ENCODE data around the gene MTMR3. TPM values are rescaled to one million over a fixed set of nuclear protein-coding genes. Genes with fewer than 3 reads are reported as not detected.

The MTMR3 gene
- total RNA-seq, 1 experiment from 2014 or later, result 27.0 TPM

- ChIA-PET CTCF (no interaction called here), POLR2A (no interaction called here), RAD21 (ENCODE audit: low non-redundant PET in 1 of 2, low total read pairs in 2 of 2, uncharacterized antibody in 2 of 2, unreplicated experiment in 2 of 2) (no interaction called here)
- no peak overlapping the region for H3K4me3 ChIP-seq (replicated peaks in 1 of 2; ENCODE audit: low read depth in 1 of 2, low read length in 2 of 2)
- H3K4me1 ChIP-seq (ENCODE audit: control insufficient read depth in 1 of 2, insufficient read depth in 2 of 2, low read length in 2 of 2), result no peaks in the 10 kb centered on the region
- H3K4me2 ChIP-seq (ENCODE audit: low read length), result no peak overlapping the region
- intact Hi-C loops (cut with micrococcal nuclease), result no loop called here
- H3K9me2 ChIP-seq (ENCODE audit: insufficient read depth), result no peaks in the 10 kb centered on the region
- H4K20me1 ChIP-seq (ENCODE audit: insufficient read depth), result no peaks in the 10 kb centered on the region
- BruUV-seq (replicated peaks), result no TSS peak
- no peaks in the 10 kb centered on the region for H3K27me3 ChIP-seq (ENCODE audit: insufficient read depth, low read length)
- no peaks in the 10 kb centered on the region for H3K9me3 ChIP-seq (ENCODE audit: control insufficient read depth in 1 of 2, insufficient read depth in 1 of 2, low read depth in 1 of 2, low read length in 2 of 2)
- TF ChIP-seq ELF1 (IDR thresholded peaks at IDR 0.05; ENCODE audit: borderline replicate concordance, low read depth) (no peak), RAD21 (IDR thresholded peaks at IDR 0.05; ENCODE audit: low read depth) (no peak), POLR2AphosphoS5 (IDR thresholded peaks at IDR 0.05; ENCODE audit: low read depth, low read length) (no peak)
- no peaks in the 10 kb centered on the region for H3K79me2 ChIP-seq (ENCODE audit: insufficient read depth, low read length)
- no peak for ATAC-seq
- peaks cover 10 to 21% of the 10 kb centered on the region in 2 experiments; a peak in 3 of 4 replicates for H3K36me3 ChIP-seq (ENCODE audit: control insufficient read depth in 1 of 2, insufficient read depth in 2 of 2, low read length in 2 of 2)
- no peak overlapping the region for H3K27ac ChIP-seq (ENCODE audit: low read depth, low read length)
- no peak for DNase-seq (ENCODE audit: low read depth, low spot score)
- no peak overlapping the region for H2AFZ ChIP-seq (ENCODE audit: low read depth, low read length, poor library complexity, severe bottlenecking)
- no peak overlapping the region for H3K9ac ChIP-seq (ENCODE audit: low read length)
These were observed 134.6 kb downstream of the MTMR3 start for GRCh38 chr22:30017375-30018223.

GRCh38 chr22:30020511-30020910, 137.5 kb downstream of the MTMR3 start:
- Histone ChIP-seq H3K27me3 (ENCODE audit: insufficient read depth, low read length) (no peaks in the 10 kb centered on the region), H3K27ac (ENCODE audit: low read depth, low read length) (no peak overlapping the region), H3K79me2 (ENCODE audit: insufficient read depth, low read length) (no peaks in the 10 kb centered on the region), H2AFZ (ENCODE audit: low read depth, low read length, poor library complexity, severe bottlenecking) (no peak overlapping the region), H3K9ac (ENCODE audit: low read length) (no peak overlapping the region), H4K20me1 (ENCODE audit: insufficient read depth) (no peaks in the 10 kb centered on the region), H3K4me3 (replicated peaks in 1 of 2; ENCODE audit: low read depth in 1 of 2, low read length in 2 of 2) (no peak overlapping the region), H3K9me3 (ENCODE audit: control insufficient read depth in 1 of 2, insufficient read depth in 1 of 2, low read depth in 1 of 2, low read length in 2 of 2) (no peaks in the 10 kb centered on the region), H3K4me2 (ENCODE audit: low read length) (no peak overlapping the region), H3K4me1 (ENCODE audit: control insufficient read depth in 1 of 2, insufficient read depth in 2 of 2, low read length in 2 of 2) (no peaks in the 10 kb centered on the region), H3K36me3 (ENCODE audit: control insufficient read depth in 1 of 2, insufficient read depth in 2 of 2, low read length in 2 of 2) (peaks cover 10 to 13% of the 10 kb centered on the region in 2 experiments; a peak in 3 of 4 replicates), H3K9me2 (ENCODE audit: insufficient read depth) (no peaks in the 10 kb centered on the region)
- intact Hi-C loops (cut with micrococcal nuclease), result no loop called here
- RAD21 ChIA-PET (ENCODE audit: low non-redundant PET in 1 of 2, low total read pairs in 2 of 2, uncharacterized antibody in 2 of 2, unreplicated experiment in 2 of 2), result no interaction called here
- DNase-seq (ENCODE audit: low read depth, low spot score), result no peak
- POLR2A ChIA-PET, result no interaction called here
- BruUV-seq (replicated peaks), result no TSS peak
- no peak for ATAC-seq
- CTCF ChIA-PET, result no interaction called here
- TF ChIP-seq CEBPB (IDR thresholded peaks at IDR 0.05; ENCODE audit: low read depth) (no peak), EZH2 (IDR thresholded peaks at IDR 0.05) (no peak), RAD21 (IDR thresholded peaks at IDR 0.05; ENCODE audit: low read depth) (no peak), YY1 (IDR thresholded peaks at IDR 0.05; ENCODE audit: extremely low read depth, insufficient replicate concordance, low read depth, low read length) (no peak), SP1 (IDR thresholded peaks at IDR 0.05; ENCODE audit: low read depth) (no peak), EGR1 (IDR thresholded peaks at IDR 0.05; ENCODE audit: low read depth) (no peak), FOSL1 (IDR thresholded peaks at IDR 0.05; ENCODE audit: low read depth) (no peak), SIN3A (IDR thresholded peaks at IDR 0.05; ENCODE audit: low read depth) (no peak), SRF (IDR thresholded peaks at IDR 0.05; ENCODE audit: low read depth) (no peak), POLR2AphosphoS5 (IDR thresholded peaks at IDR 0.05; ENCODE audit: low read depth, low read length) (no peak), ZNF274 (IDR thresholded peaks at IDR 0.05; ENCODE audit: low read depth, low read length) (no peak)
- TF ChIP-seq, protein P1, sequence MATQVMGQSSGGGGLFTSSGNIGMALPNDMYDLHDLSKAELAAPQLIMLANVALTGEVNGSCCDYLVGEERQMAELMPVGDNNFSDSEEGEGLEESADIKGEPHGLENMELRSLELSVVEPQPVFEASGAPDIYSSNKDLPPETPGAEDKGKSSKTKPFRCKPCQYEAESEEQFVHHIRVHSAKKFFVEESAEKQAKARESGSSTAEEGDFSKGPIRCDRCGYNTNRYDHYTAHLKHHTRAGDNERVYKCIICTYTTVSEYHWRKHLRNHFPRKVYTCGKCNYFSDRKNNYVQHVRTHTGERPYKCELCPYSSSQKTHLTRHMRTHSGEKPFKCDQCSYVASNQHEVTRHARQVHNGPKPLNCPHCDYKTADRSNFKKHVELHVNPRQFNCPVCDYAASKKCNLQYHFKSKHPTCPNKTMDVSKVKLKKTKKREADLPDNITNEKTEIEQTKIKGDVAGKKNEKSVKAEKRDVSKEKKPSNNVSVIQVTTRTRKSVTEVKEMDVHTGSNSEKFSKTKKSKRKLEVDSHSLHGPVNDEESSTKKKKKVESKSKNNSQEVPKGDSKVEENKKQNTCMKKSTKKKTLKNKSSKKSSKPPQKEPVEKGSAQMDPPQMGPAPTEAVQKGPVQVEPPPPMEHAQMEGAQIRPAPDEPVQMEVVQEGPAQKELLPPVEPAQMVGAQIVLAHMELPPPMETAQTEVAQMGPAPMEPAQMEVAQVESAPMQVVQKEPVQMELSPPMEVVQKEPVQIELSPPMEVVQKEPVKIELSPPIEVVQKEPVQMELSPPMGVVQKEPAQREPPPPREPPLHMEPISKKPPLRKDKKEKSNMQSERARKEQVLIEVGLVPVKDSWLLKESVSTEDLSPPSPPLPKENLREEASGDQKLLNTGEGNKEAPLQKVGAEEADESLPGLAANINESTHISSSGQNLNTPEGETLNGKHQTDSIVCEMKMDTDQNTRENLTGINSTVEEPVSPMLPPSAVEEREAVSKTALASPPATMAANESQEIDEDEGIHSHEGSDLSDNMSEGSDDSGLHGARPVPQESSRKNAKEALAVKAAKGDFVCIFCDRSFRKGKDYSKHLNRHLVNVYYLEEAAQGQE (IDR thresholded peaks at IDR 0.05; ENCODE audit: low read depth), result no peak
- TF ChIP-seq, protein P2, sequence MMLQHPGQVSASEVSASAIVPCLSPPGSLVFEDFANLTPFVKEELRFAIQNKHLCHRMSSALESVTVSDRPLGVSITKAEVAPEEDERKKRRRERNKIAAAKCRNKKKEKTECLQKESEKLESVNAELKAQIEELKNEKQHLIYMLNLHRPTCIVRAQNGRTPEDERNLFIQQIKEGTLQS (IDR thresholded peaks at IDR 0.05), result no peak
- TF ChIP-seq, protein P3, sequence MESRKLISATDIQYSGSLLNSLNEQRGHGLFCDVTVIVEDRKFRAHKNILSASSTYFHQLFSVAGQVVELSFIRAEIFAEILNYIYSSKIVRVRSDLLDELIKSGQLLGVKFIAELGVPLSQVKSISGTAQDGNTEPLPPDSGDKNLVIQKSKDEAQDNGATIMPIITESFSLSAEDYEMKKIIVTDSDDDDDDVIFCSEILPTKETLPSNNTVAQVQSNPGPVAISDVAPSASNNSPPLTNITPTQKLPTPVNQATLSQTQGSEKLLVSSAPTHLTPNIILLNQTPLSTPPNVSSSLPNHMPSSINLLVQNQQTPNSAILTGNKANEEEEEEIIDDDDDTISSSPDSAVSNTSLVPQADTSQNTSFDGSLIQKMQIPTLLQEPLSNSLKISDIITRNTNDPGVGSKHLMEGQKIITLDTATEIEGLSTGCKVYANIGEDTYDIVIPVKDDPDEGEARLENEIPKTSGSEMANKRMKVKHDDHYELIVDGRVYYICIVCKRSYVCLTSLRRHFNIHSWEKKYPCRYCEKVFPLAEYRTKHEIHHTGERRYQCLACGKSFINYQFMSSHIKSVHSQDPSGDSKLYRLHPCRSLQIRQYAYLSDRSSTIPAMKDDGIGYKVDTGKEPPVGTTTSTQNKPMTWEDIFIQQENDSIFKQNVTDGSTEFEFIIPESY (IDR thresholded peaks at IDR 0.05; ENCODE audit: extremely low read depth, insufficient replicate concordance, low read length), result no peak

Measured in HCT116 (cell line).